Small intestine (tissue), 7 donors: ENCODE data around the gene CDH22. TPM values are rescaled to one million over a fixed set of nuclear protein-coding genes. Genes with fewer than 3 reads are reported as not detected.

Experiments used
- DNase-seq, 2 donors: peaks; one replicate each; pipeline versions ENCODE4 v3.0.0 to v3.0.0-alpha.2; 2013
- FAIRE-seq: peaks from 2 replicates; lab custom pipeline; 2012; peaks lifted over from hg19 to GRCh38; lab: Jason Lieb, UNC
- H3K27ac ChIP-seq, 3 donors: one replicate each; pipeline ENCODE4 v1.5.1; 2013; ENCODE audit warnings: low read length in 2 of 3, mild to moderate bottlenecking in 2 of 3, control low read depth in 1 of 3, inconsistent platforms in 1 of 3, low read depth in 1 of 3, moderate library complexity in 1 of 3
- H3K27me3 ChIP-seq, 3 donors: one replicate each; pipeline ENCODE4 v1.6.1; 2013; ENCODE audit warnings: low read length in 3 of 3, inconsistent platforms in 1 of 3; ENCODE audit not compliant: control insufficient read depth in 3 of 3, insufficient read depth in 3 of 3
- H3K36me3 ChIP-seq, 3 donors: one replicate each; pipeline ENCODE4 v1.6.1; 2013; ENCODE audit warnings: low read length in 3 of 3, inconsistent platforms in 1 of 3, low read depth in 1 of 3, mild to moderate bottlenecking in 1 of 3, moderate library complexity in 1 of 3; ENCODE audit not compliant: control insufficient read depth in 3 of 3, insufficient read depth in 2 of 3
- H3K4me1 ChIP-seq, 3 donors: one replicate each; pipeline ENCODE4 v1.6.1; 2013; ENCODE audit warnings: low read length in 2 of 3, inconsistent platforms in 1 of 3, low read depth in 1 of 3, mild to moderate bottlenecking in 1 of 3, moderate library complexity in 1 of 3; ENCODE audit not compliant: control insufficient read depth in 3 of 3, insufficient read depth in 2 of 3
- H3K4me3 ChIP-seq, 3 donors: one replicate each; pipeline ENCODE4 v1.5.1; 2013; ENCODE audit warnings: low read length in 3 of 3, control low read depth in 1 of 3, inconsistent platforms in 1 of 3, low read depth in 1 of 3, mild to moderate bottlenecking in 1 of 3, moderate library complexity in 1 of 3
- H3K9me3 ChIP-seq, 2 donors: one replicate each; pipeline ENCODE4 v1.6.1; 2013; ENCODE audit warnings: low read depth in 1 of 2, low read length in 1 of 2; ENCODE audit not compliant: control insufficient read depth in 2 of 2, insufficient read depth in 1 of 2
- WGBS, 3 donors: extraction: QIAGEN DNeasy Blood & Tissue Kit; methylation state at CpG; one replicate each; pipeline ENCODE4 v1.1.7; 2013; 5-methylcytosine and 5-hydroxymethylcytosine counted together
- polyA plus RNA-seq, 4 donors: library from polyadenylated mRNA; stranded (reverse) in 3 of 4; unstranded in 1 of 4; fragments of 200-250 nt in 3 of 4; fragments of 120-200 nt in 1 of 4; gene quantifications; one replicate each; pipeline versions ENCODE4 v1.2.1 to v1.2.3, GENCODE V29; 2013
- donor health status: healthy with polysubstance abuse.
- donor health status: control.
- donor health status: control.
- donor health status: Bipolar disorder and iron deficiency.
- donor health status: healthy.

CDH22 gene
- polyA plus RNA-seq, 4 donors, result 0.03 to 0.84 TPM; not detected in 2

DNA sequence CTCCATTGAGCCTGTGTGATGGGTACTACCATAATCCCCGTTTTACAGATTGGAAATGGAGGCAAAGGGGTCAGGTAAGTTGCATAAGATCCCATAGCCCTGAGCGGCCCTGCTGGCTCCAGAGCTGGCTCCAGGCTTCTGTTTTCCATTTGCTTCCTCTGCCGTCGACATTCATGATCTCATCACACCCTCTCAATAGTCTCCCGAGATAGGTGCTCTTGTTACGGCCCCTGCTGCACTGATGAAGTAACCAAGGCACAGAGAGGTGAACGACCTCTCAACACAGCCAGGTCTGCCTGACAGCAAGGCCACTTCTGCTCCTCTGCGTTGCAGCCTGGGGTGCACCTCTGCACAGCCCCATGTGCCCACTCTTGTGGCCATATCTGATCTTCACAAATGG lies 16.9 kb downstream of the CDH22 start:
- no peak for DNase-seq
- FAIRE-seq, result no peak
- Histone ChIP-seq H3K4me1 (no peaks in the 10 kb centered on the region), H3K27ac (no peak overlapping the region), H3K36me3 (no peaks in the 10 kb centered on the region), H3K9me3 (no peaks in the 10 kb centered on the region), H3K27me3 (peaks cover 0 to 20% (median 8%) of the 10 kb centered on the region in 3 donors), H3K4me3 (no peak overlapping the region)
- WGBS, 3 donors, result 43 to 49% (median 48%) methylated on average over 8 of the region's 8 CpGs

DNA sequence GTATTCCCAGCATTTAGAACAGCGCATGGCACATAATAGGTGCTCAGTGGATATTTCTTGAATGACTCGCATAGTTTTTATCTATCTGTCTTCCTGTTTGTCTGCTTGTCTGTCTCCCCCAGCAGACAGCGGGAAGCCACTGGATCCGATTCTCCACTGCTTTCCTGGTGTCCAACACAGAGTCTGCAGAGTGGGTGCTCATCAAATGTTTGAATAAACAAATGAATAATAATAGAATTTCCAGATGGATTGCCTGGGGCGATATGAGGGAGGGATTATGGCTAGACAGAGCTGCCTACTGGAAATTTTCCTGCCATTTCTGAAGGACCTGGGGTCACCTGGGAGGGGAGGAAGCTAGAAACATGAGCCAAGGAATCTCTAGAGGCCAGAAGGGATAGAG lies 18.9 kb downstream of the CDH22 start:
- FAIRE-seq (no peak), DNase-seq (no peak)
- H3K4me3 ChIP-seq, result no peak overlapping the region
- H3K9me3 ChIP-seq, result no peaks in the 10 kb centered on the region
- no peaks in the 10 kb centered on the region for H3K4me1 ChIP-seq
- no peaks in the 10 kb centered on the region for H3K36me3 ChIP-seq
- WGBS, 3 donors, result 65 to 69% (median 68%) methylated on average over 5 of the region's 5 CpGs
- peaks cover 0 to 32% (median 6%) of the 10 kb centered on the region in 3 donors for H3K27me3 ChIP-seq
- H3K27ac ChIP-seq, result no peak overlapping the region

DNA sequence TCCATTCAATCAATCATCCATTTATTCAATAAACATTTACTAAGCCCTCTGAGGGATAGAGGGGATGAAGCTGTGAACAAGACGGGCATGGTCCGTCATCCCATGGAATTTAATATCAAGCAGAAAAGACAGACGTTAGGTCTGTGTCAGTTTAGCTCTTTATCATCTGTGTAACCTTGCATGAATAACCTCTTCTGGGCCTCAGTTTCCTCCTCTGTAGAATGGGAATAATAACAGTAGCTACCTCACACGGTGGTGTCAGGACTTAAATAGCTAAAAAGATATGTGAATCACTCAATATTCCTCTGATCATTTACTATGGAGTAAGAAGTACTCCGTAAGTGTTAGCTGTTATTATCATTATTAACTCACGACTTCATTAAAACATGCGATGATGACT lies 21.3 kb downstream of the CDH22 start:
- Histone ChIP-seq H3K4me3 (no peak overlapping the region), H3K27me3 (peaks cover 0 to 29% (median 8%) of the 10 kb centered on the region in 3 donors), H3K27ac (no peak overlapping the region), H3K9me3 (no peaks in the 10 kb centered on the region), H3K36me3 (no peaks in the 10 kb centered on the region), H3K4me1 (no peaks in the 10 kb centered on the region)
- DNase-seq (no peak), FAIRE-seq (no peak)
- 78 to 82% (median 78%) methylated on average over 7 of the region's 7 CpGs for WGBS, 3 donors

DNA sequence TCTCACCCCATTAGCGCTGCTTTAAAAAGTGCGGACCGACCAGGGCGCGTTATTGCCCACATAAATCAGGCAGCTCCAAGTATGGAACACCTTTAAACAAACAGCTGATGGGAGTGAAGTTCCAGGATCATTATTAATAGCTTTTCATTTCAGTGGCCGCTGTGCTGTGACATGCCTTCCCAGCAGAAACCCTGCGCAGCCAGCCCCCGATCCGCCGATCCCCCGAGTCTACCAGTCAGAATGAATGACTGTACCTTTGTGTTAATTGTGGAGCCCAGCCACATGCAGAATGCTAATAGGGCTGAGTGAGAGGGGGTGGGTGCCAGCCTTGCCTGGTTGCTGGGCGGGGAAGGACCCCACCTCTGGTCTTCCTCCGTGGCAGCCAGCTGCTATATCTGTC lies 21.9 kb downstream of the CDH22 start:
- Histone ChIP-seq H3K9me3 (no peaks in the 10 kb centered on the region), H3K4me1 (no peaks in the 10 kb centered on the region), H3K4me3 (no peak overlapping the region), H3K27me3 (peaks cover 0 to 34% (median 8%) of the 10 kb centered on the region in 3 donors), H3K36me3 (no peaks in the 10 kb centered on the region), H3K27ac (no peak overlapping the region)
- no peak for DNase-seq
- no peak for FAIRE-seq
- WGBS, 3 donors, result 60 to 69% (median 67%) methylated on average over 13 of the region's 13 CpGs

- Histone ChIP-seq H3K36me3 (no peaks in the 10 kb centered on the region), H3K27me3 (peaks cover 0 to 34% (median 8%) of the 10 kb centered on the region in 3 donors), H3K27ac (no peak overlapping the region), H3K9me3 (no peaks in the 10 kb centered on the region), H3K4me1 (no peaks in the 10 kb centered on the region), H3K4me3 (no peak overlapping the region)
- no peak for FAIRE-seq
- WGBS, 3 donors, result 64 to 76% (median 67%) methylated on average over 3 of the region's 3 CpGs
- no peak for DNase-seq
Observed at GRCh38 chr20:46285740-46286139, 22.6 kb downstream of the CDH22 start.

DNA sequence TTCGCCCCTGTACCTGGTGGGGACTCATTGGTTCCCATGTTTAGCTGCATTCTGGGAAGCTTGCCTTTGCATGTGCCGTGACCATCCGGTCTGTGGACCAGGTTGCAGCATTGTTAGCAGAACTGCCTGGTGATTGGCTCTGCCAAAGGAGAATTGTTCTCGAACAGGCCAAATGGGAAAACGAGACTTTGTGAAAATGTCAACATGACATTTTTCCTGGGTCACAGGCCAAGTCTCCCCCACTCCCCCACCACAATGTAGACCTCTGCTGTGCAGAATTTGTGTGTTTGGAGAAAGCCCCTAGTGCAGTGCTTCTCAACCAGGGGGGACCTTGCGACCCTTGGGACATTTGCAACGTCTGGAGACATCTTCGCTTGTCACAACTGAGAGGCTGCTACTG lies 23.2 kb downstream of the CDH22 start:
- WGBS, 3 donors, result 66 to 70% (median 66%) methylated on average over 8 of the region's 8 CpGs
- H3K27me3 ChIP-seq, result peaks cover 0 to 30% (median 8%) of the 10 kb centered on the region in 3 donors
- FAIRE-seq (no peak), DNase-seq (no peak)
- no peaks in the 10 kb centered on the region for H3K4me1 ChIP-seq
- no peak overlapping the region for H3K27ac ChIP-seq
- H3K9me3 ChIP-seq, result no peaks in the 10 kb centered on the region
- no peak overlapping the region for H3K4me3 ChIP-seq
- H3K36me3 ChIP-seq, result no peaks in the 10 kb centered on the region

DNA sequence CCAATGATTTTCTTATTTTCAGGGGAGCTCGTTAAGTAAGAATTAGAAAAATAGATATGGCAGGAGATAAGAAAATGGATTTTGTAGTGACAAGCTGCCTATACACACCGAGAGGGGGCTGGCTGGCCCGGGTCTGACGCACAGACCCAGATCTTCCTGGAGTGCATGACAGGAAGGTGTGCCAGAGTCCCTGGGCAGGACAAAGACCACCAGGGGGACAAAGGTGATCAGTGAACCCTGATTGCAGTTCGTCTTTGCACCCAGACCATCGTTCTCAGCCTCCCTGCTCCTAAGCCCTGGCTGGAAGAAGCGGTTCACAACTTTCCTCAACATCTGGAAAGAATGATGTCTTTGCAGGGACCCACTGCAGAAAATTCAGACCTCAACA lies 24.3 kb downstream of the CDH22 start:
- FAIRE-seq (no peak), DNase-seq (no peak)
- Histone ChIP-seq H3K27me3 (peaks cover 0 to 29% (median 8%) of the 10 kb centered on the region in 3 donors), H3K27ac (no peak overlapping the region), H3K4me3 (no peak overlapping the region), H3K4me1 (no peaks in the 10 kb centered on the region), H3K36me3 (no peaks in the 10 kb centered on the region), H3K9me3 (no peaks in the 10 kb centered on the region)
- WGBS, 3 donors, result 27 to 45% (median 30%) methylated on average over 7 of the region's 7 CpGs

DNA sequence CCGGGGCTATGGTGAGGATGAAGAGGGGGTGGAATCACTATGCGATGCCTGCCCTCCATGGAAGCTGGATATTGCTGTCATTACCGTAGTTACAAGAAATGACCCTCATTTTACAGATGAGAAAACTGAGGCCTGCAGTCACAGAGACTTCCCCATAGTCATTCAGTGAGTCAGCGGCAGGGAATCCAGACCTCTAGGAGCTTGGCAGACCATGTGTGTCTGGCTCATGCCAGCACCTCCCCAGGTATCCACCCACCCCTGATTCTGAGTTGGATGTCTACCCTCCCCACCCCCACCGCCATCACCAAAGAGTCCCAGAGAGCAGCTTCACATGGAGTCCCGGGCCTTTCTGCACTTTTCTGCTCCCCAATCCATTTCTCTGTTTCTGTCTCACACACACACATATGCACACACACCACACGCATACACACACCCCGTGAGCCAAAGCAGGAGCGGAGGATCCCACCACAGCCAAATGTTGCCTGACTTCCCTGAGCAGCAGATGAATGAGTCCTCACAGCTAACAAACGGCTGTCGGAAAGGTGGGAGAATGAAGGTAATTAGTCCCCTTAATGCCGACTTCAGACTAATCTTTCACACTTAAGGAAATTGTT lies 24.8 kb downstream of the CDH22 start:
- Histone ChIP-seq H3K4me3 (no peak overlapping the region), H3K27ac (no peak overlapping the region), H3K36me3 (no peaks in the 10 kb centered on the region), H3K4me1 (no peaks in the 10 kb centered on the region), H3K9me3 (no peaks in the 10 kb centered on the region), H3K27me3 (peaks cover 0 to 29% (median 6%) of the 10 kb centered on the region in 3 donors)
- DNase-seq (no peak), FAIRE-seq (no peak)
- WGBS, 3 donors, result 68 to 70% (median 69%) methylated on average over 12 of the region's 12 CpGs

DNA sequence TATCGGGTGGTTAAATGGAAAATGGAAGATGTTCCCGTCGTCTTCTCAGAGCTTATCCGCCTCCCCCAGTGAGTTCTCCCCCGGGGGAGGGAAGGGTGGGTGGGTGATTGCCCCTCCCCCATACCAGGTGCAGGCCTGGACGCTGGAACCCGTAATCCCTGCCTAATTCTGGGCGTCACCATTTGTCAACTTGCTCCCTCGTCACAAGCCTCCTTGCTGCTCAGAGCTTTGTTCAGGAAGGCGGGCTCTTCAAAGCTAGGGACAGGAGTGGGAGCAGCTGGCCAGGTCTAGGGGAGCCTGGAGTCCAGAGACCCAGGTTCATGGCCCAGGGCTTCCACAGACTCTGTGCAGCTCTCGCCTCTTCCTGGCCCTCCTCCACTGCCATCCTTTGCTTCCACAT lies 25.6 kb downstream of the CDH22 start:
- WGBS, 3 donors, result 18 to 27% (median 24%) methylated on average over 11 of the region's 11 CpGs
- DNase-seq, result no peak
- peaks cover 0 to 29% (median 6%) of the 10 kb centered on the region in 3 donors for H3K27me3 ChIP-seq
- no peak overlapping the region for H3K4me3 ChIP-seq
- no peaks in the 10 kb centered on the region for H3K4me1 ChIP-seq
- FAIRE-seq, result no peak
- H3K27ac ChIP-seq, result no peak overlapping the region
- no peaks in the 10 kb centered on the region for H3K36me3 ChIP-seq
- H3K9me3 ChIP-seq, result no peaks in the 10 kb centered on the region
